ENCODE results near the gene GLIPR1L2. TPM values are rescaled to one million over a fixed set of nuclear protein-coding genes. Genes with fewer than 3 reads are reported as not detected.
A peak's percentile ranks its signal among the peaks of the same experiment; 100 is the strongest.

Gene GLIPR1L2
- total and polyA plus RNA-seq, 9 donors: 0.60 to 5.2 (median 2.0) TPM

GRCh38 chr12:75477137-75477536, 86.2 kb downstream of the GLIPR1L2 start:
- WGBS, 3 donors: 79 to 89% (median 85%) methylated on average over 2 of the region's 2 CpGs
- Histone ChIP-seq H3K4me1 (ENCODE audit: insufficient read depth) (peaks cover 3% of the 10 kb centered on the region), H3K27ac (no peak overlapping the region), H3K4me3 (no peak overlapping the region), H3K36me3 (no peaks in the 10 kb centered on the region), H3K9me3 (no peaks in the 10 kb centered on the region), H3K27me3 (no peaks in the 10 kb centered on the region)
- TF ChIP-seq POLR2A (IDR thresholded peaks at IDR 0.05) (no peak), CTCF (IDR thresholded peaks at IDR 0.05) (no peak), EP300 (IDR thresholded peaks at IDR 0.05) (no peak)
- intact Hi-C loops (cut with DNase I): no loop called here
- DNase-seq: no peak

- no peaks in the 10 kb centered on the region for H3K9me3 ChIP-seq
- peaks cover 5% of the 10 kb centered on the region for H3K4me1 ChIP-seq (ENCODE audit: insufficient read depth)
- H3K4me3 ChIP-seq: no peak overlapping the region
- no peaks in the 10 kb centered on the region for H3K36me3 ChIP-seq
- no peak for TF ChIP-seq CTCF (IDR thresholded peaks at IDR 0.05)
- TF ChIP-seq POLR2A (IDR thresholded peaks at IDR 0.05): no peak
- TF ChIP-seq EP300 (IDR thresholded peaks at IDR 0.05): no peak
- H3K27me3 ChIP-seq: no peaks in the 10 kb centered on the region
- H3K27ac ChIP-seq: no peak overlapping the region
- DNase-seq: no peak
- WGBS, 3 donors: 36 to 47% (median 44%) methylated on average over 5 of the region's 5 CpGs
- intact Hi-C loops (cut with DNase I): no loop called here
Measured at GRCh38 chr12:75478116-75478794, 87.4 kb downstream of the GLIPR1L2 start.

- H3K27me3 ChIP-seq: no peaks in the 10 kb centered on the region
- peak overlapping the region; percentile 50 for H3K4me3 ChIP-seq
- TF ChIP-seq POLR2A (IDR thresholded peaks at IDR 0.05): no peak
- TF ChIP-seq CTCF (IDR thresholded peaks at IDR 0.05): peak in 1 of 3 donors; percentile 7
- no peaks in the 10 kb centered on the region for H3K36me3 ChIP-seq
- H3K9me3 ChIP-seq: no peaks in the 10 kb centered on the region
- intact Hi-C loops (cut with DNase I): loop anchor here in 2 of 4 donors (10.0 kb wide), 1 partner anchor 145 kb away; the partner anchor contains the start of genes CAPS2 (in 2 of the 2) and GLIPR1L1 (in 2 of the 2)
- peak overlapping the region in 1 of 2 donors; percentile 68 for H3K27ac ChIP-seq
- peaks cover 5% of the 10 kb centered on the region for H3K4me1 ChIP-seq (ENCODE audit: insufficient read depth)
- WGBS, 3 donors: 2 to 8% (median 7%) methylated on average over 2 of the region's 2 CpGs
- no peak for DNase-seq
Measured at GRCh38 chr12:75479963-75480461, 89.1 kb downstream of the GLIPR1L2 start.

- Histone ChIP-seq H3K27me3 (no peaks in the 10 kb centered on the region), H3K4me1 (ENCODE audit: insufficient read depth) (peaks cover 5% of the 10 kb centered on the region), H3K4me3 (peak within 1 kb of the TSS; percentile 50), H3K9me3 (no peaks in the 10 kb centered on the region), H3K27ac (peak within 1 kb of the TSS in 1 of 2 donors; percentile 68), H3K36me3 (no peaks in the 10 kb centered on the region)
- WGBS, 3 donors: 4 to 8% (median 4%) methylated on average over 8 of the region's 8 CpGs
- DNase-seq: peak; percentile 69 to 81 (median 76)
- TF ChIP-seq EP300 (IDR thresholded peaks at IDR 0.05): no peak
- no peak for TF ChIP-seq CTCF (IDR thresholded peaks at IDR 0.05)
- TF ChIP-seq POLR2A (IDR thresholded peaks at IDR 0.05): peak; percentile 48
- intact Hi-C loops (cut with DNase I): loop anchor here in 2 of 4 donors (10.0 kb wide), 1 partner anchor 146 kb away; the partner anchor contains the start of genes CAPS2 (in 2 of the 2) and GLIPR1L1 (in 2 of the 2)
Measured at GRCh38 chr12:75480469-75480949, 89.6 kb downstream of the GLIPR1L2 start, which contains the start of gene GLIPR1. GLIPR1 (plus strand) TSS chr12:75480755; CDS start chr12:75480881, 126 bp downstream.

All from ovary (tissue), 9 donors.